HG03571 (cell line): ENCODE measurements around the gene BRSK1.
"Not testable (repeated sequence)": the region's sequence is repeated elsewhere in the genome, so short reads cannot be mapped to it uniquely, and the experiment has no call there.

Source experiments
- ATAC-seq: cut with Tn5 transposase; IDR thresholded peaks from one replicate; pipeline ENCODE4 v1.9.1; 2021; ENCODE audit not compliant: unreplicated experiment

BRSK1 gene

GRCh38 chr19:55325172-55325571 lies 41.4 kb downstream of the BRSK1 start, which contains the start of gene TMEM150B:
Gene TMEM150B, minus strand, starts transcription at chr19:55325341. Its CDS starts 4,305 bp downstream, at chr19:55321036.
- ATAC-seq, result no peak

GRCh38 chr19:55328774-55329318 lies 45.0 kb downstream of the BRSK1 start:
- ATAC-seq, result not testable (repeated sequence)

- ATAC-seq, result not testable (repeated sequence)
Measured at GRCh38 chr19:55329791-55330190, 46.0 kb downstream of the BRSK1 start.

GRCh38 chr19:55333870-55334269 lies 50.1 kb downstream of the BRSK1 start:
- ATAC-seq, result no peak

DNA sequence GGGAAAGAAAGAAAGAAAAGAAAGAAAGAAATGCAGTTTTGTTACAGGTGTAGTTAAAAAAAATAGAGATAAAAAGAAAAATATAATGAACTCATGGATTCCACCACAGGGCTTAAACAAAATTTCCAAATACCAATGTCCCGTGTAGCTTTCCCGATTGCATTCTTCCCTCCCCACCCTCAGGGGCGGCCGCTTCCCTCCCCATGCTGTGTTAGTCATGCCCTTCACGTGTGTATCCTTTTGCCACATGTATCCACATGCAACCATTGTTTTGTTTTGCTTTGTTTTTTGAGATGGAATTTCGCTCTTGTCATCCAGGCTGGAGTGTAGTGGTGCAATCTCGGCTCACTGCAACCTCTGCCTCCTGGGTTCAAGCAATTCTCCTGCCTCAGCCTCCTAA lies 52.3 kb downstream of the BRSK1 start:
- no peak for ATAC-seq

DNA sequence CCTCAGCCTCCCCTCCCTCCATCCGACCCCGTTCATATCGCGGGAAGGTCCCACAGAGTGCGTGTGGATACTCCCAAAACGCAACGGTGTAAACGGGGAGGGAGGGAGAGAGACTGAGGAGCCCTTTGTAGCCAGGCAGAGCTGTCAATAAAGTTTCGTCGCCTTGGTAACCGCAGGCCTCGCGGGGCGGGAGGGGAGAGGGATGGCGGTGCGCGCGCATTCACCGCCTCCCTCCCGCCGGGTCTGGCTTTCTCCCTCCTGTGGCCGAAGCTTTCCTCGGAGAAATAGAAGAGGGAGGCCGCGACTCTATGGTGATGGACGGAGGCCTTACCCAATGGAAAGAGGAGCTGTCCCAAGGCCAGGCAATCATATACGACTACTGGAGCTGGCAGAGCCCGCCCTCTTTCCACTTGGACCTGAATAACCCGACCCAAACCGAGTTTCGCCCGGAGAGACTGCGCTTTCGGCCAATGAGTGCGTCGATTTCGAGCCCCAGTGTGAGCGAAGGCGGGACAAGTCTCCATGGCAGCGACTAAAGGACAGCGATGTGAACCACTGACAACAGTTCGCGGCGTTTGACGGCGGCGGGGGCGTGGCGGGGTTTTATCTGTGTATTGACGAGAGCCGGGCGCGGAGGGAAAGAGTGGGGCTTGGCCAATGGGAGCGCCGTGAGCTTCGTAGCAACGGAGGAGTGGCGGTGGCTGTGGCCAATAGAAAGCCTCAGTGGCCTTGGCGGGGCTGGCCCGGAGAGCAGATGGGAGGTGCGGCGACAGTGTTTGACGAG lies 55.5 kb downstream of the BRSK1 start, which contains the start of gene KMT5C:
TSS of gene KMT5C (plus strand) at position 772 of the 784 bp plus-strand sequence. CDS start 2,061 bp downstream, outside the sequence.
- peak; percentile 78 for ATAC-seq

DNA sequence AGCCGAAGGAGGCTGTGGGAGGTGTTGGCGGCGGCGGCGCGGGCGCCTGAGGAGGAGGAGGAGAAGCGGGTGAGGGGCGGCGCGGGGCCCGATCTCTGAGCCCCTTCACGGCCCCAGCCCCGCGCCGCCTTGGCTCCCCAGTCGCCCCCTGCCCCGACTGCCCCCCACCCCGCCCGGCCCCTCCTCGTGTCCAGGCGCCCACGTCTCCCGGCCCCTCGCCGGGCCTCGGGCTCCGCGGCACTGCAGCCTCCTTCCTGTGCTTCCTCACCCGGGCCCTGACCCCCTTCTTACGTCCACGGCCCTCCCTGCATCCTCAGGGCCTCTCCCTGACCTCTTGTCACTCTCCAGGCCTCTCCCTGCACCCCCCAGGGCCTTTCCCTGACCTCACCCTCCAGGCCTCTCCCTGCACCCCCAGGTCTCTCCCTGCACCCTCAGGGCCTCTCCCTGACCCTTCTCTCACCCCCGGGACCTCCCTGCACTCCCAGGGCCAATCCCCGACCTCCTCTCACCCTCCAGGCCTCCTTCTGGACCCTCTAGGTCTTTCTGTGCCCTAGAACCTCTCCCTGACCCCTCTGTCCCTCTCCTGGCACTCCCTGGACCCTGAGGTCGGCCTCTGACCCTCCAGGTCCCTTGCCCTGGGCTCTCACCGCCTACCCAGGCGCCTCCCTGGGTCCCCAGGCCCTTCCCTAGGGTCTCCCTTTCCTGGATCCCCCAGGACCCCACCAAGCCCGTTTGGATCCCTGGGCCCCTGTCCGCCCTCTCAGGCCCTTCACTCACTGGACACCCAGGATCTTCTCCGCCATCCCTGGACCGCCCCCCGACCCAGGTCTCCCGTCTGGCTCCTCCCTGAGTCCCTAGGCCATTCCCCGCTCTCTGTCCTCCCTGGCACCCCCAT lies 56.3 kb downstream of the BRSK1 start:
- no peak for ATAC-seq

DNA sequence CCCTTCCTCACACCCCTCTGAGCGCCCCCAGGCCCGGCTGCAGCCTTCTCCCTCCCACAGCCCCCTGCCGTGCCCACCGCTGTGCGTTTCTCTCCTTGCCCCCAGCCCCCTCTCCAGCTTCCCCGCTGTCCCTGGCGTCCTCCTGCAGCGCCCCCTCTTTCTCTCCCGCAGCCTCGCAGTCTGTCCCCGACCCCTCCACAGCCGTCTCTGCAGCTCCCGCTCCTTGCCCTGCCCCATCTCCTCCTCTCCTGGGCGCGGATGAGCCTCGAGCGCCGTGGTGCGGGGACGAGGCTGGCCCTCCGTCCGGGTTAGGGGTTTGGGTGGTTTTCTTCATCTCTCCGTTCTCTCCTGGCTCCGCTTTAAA lies 57.0 kb downstream of the BRSK1 start:
- ATAC-seq, result no peak

- no peak for ATAC-seq
Measured at GRCh38 chr19:55341171-55341588, 57.4 kb downstream of the BRSK1 start.

GRCh38 chr19:55341595-55342531 lies 58.1 kb downstream of the BRSK1 start:
- no peak for ATAC-seq

GRCh38 chr19:55344444-55344843 lies 60.6 kb downstream of the BRSK1 start:
- ATAC-seq, result no peak

- no peak for ATAC-seq
Measured at GRCh38 chr19:55345101-55345817, 61.5 kb downstream of the BRSK1 start.

- no peak for ATAC-seq
Measured at GRCh38 chr19:55345818-55346724, 62.3 kb downstream of the BRSK1 start.

DNA sequence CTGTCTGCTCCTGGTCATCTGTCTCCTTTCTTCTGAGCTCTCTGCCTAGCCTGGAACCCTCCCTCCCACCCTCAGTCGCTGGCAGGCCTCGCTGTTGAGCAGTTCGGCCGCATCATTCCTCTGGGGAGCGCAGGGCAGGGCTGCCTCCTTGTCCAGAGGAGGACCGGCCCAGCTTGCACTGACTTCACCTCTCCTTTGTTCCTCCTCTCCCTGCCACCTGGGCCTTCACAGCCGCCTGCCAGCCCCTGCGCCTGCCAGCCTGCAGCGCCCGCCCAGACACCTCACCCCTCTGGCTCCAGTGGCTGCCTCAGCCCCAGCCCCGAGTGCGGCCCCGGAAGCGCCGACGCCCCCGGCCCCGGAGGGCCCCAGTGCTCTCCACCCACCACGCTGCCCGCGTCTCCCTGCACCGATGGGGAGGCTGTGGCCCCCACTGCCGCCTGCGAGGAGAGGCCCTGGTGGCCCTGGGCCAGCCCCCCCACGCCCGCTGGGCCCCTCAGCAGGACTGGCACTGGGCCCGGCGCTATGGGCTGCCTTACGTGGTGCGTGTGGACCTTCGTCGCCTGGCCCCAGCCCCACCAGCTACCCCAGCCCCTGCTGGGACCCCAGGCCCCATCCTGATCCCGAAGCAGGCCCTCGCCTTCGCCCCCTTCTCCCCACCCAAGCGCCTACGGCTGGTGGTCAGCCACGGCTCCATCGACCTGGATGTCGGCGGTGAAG lies 63.1 kb downstream of the BRSK1 start:
- ATAC-seq, result no peak

GRCh38 chr19:55347442-55348009 lies 63.7 kb downstream of the BRSK1 start:
- ATAC-seq, result no peak

- ATAC-seq, result no peak
Measured at GRCh38 chr19:55348317-55349034, 64.7 kb downstream of the BRSK1 start.
